HG03139 (cell line): Measurements from ENCODE around the gene DPP10.

Source experiments
- ATAC-seq: cut with Tn5 transposase; IDR thresholded peaks from one replicate; pipeline ENCODE4 v1.9.1; 2021; ENCODE audit not compliant: unreplicated experiment

The DPP10 gene

DNA sequence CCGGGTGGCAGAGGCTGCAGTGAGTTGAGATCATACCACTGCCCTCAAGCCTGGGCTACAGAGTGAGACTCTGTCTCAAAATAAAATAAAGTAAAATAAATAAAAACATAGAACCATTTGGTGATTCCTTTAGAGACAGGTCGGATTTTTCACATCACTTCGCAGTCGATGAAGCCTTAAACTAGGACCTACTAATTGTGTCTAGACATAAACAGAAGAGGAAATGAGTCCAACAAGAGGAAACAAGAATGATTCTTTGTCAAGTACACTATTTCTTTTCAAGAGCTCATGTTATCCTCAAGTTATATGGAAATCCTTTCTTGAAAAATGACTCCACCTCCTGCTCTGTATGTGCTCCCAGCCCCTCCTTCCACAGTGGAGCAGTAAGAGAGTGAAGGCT is 758.9 kb downstream of the DPP10 start:
- no peak for ATAC-seq

DNA sequence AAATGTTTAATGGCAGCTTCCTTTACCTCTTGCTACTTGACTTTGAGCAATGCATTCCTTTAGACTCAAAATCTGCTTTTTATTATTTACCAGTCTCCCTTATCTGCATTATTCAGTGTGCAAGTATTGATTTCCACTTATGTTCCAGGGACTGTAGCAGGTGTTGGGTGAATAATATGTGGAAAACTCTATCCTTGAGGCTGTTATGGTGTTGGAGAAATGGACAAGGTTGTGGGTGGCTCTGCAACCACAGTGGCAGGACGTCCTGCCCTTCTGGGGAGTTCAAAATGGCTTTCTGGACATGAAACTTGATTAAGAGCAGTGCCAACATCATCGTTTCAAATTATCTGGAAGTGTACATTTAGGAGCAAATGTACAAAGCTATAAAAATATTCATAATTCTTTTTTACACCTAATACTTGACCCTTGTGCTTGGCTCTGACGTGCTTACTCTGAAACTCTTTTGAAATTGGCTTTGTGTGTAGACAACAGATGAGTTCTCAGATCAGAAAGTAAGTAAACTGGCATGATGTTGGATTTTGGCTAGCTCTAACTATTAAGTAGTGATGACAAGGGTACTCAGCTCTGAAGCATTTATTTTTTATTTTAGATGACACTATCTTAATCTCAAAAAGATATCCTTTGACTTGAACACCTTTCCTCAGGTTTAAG is 766.2 kb downstream of the DPP10 start:
- ATAC-seq = no peak

DNA sequence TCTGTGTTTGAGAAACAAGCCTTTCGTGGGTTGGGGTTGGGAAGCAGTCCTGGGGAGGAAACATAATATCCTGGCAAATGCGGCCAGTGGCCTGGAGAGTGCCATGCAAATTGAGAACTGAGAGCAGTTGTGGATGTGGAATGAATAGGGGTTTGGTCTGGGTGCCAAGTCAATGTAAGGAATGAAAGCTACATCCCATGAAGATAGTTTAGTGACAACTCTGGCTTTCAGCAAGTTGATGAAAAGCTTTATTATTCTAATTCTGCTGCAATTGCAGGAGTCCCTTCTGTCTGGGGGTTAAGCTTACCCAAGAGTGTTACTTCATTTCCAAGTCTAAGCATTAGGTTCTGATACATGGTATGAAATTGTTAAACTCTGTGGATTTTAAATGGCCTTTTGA is 771.6 kb downstream of the DPP10 start:
- no peak for ATAC-seq

DNA sequence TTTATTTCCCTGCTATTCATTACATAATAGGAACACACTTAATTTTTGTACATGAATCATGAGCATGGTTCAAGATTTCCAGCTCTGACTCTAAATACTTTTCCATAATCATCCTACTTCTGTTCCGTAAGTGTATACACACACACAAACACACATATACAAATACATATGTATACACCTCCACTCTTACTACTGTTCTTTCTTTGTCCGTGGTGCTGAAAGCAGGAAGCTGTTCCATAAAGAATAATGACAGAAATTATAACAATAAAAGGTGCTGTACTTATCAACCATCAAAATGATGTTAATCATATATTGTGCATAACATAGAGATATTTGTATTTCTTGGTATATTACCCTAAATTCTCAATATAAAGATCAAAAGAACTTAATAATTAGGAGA is 776.9 kb downstream of the DPP10 start:
- no peak for ATAC-seq

DNA sequence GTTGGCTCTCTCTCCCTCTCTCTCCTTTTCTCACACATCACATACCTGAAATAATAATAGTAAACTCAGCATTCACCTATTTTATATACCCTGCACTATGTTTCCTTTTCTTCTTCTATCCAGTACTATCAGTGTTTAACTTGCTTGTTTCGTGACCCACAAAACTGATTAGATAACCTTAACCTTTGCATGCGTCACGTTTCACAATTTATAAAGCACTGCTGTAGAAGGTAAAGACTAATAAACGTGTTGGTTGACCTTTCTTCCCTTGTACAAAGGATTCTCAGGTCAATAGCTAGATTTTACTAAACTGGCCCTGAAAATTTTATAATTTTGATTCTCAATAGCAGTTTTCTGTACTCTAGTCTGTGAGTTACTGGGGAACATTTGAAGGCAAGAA is 791.7 kb downstream of the DPP10 start:
- ATAC-seq = no peak

DNA sequence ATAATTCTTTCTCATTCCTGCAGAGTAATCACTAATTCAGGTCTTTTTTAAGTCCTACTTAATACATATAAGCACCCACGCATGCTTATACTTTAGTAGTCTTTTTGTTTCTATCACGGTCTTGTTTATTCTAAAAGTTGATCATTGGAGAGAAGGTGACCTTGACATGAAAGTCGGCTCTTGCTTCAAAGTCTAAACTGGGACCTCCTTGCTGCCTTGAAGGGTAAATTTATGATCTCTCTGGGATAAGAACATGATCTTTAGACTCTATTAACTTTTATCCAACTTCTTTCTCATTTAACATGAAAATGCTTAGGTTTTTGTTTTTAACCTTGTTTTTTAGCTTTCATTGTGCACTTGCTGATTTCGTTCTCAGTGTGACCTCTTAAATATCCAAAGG is 792.3 kb downstream of the DPP10 start:
- no peak for ATAC-seq

DNA sequence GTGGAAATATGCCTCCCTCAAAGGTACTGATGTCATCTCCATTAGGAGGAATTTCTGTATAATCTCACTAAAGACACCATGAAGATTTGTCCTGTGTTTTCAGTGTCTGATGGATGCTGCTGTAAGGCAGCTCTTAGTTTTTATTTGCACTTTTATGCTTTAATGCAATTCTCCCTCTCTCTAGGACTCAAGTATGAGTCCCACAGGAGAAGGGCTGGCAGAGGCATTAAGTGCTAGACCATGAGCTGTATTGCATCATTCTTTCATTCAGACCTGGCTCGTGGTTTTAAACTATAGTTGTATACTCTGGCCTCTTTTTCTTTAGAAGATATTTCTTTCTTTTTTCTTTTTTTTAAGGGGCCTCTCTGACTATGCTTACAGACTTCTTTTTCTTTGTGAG is 805.6 kb downstream of the DPP10 start:
- ATAC-seq = no peak

DNA sequence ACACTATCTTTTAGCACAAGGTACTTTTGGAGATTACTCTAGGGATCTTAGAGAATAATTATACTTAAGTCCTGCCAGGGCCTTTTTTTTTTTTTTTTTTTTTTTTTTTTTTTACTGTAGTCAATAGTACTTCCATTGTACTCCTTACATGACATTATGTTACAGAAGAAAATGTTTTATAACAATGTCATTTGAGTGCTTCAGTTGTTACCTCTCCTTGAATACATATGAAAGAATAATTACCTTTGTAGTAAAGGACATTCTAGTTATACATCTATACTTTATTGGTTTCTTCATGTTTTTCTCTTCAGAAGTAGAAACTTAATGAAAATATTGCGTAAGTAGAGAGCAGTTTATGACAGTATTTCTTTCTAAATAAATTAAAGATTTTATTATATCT is 834.9 kb downstream of the DPP10 start:
- no peak for ATAC-seq

DNA sequence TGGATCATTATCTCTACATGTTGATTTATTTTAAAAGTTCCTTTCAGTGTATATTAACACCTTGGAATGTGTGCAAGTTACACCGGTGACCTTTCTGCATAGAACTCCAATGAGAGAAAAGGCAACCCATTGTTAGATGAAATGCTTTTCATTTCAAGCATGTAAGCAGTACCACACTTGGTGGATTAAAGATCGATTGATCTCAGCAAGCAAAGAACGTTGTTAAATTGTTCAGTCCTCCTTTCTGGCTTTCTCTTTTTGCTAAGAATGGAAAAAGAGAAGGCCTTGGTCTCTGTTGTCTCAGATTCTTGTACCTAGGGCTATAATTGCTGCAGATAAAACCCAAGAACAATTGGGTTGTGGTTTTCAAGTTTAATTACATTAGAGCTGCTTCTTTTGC is 843.0 kb downstream of the DPP10 start:
- no peak for ATAC-seq

DNA sequence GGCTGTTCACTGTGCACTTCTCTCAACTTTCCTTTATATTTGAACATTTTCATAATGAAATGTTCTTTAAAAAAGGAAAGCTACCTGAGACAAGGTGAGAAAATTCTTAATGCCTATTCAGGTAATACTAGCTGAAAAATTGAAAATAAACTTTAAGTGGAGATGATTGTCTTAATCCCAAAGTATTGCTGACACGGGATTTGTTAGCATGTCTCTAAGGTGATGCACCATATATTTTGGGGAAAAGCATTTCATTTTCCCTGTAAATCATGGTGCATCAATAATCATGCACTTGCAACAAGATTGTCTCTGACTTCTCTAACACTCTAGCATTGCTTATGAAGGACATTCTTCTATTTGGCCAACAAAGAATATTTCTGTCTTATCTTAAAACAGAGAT is 848.0 kb downstream of the DPP10 start:
- no peak for ATAC-seq

DNA sequence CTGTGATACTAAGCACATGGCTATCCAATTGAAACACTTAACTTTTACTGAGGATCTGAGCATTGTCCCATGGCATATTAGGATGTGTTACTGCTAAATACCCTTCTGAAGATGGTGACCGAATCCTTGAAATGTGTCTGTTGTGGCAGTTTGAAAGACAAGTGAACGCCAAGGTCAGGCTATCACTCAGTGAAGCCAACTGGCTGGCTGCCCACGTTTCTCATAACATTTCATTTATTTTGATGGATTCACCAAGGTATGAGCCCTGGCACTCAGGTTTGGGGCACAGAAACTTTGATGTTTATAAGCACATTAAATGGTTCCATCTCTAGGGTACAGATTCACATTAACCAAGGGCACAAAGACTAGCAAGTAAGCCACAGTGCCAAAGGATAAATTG is 850.3 kb downstream of the DPP10 start:
- ATAC-seq = no peak

DNA sequence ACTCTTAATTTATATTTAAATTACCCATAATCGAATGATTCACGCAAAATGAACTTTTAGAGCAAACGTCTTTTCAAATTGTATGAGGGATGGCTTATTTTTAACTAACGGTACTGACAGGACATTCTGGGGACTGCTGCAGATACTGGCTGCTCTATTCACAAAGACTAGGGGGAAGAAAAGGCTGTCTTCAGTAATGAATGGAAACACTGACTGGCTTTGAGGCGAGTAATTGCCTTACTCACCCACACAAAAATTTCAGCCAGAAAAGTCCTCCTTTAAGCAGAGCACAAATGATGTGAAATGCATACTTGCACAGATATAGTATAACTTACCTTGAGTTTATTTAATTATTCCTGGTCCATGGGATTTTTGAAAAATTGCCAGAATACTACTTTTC is 852.6 kb downstream of the DPP10 start:
- ATAC-seq = no peak

DNA sequence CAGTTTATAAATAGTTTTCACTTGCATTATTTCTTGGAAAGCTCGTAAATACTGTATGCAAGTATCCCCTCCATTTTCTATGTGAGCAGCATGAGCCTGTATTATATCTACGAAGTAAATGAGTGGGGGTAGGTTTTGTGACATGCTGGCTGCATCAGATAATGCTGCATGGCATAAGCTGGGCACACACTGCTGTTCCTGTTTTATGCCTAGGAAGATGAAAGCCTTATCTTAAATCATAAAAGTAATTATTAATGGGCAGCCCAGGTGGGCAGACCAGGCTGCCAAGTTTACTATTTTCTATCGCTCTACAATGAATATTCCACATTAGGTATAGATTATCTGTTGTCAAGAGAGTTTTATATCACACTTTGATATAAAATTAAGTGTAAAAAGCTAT is 854.6 kb downstream of the DPP10 start:
- ATAC-seq = no peak

DNA sequence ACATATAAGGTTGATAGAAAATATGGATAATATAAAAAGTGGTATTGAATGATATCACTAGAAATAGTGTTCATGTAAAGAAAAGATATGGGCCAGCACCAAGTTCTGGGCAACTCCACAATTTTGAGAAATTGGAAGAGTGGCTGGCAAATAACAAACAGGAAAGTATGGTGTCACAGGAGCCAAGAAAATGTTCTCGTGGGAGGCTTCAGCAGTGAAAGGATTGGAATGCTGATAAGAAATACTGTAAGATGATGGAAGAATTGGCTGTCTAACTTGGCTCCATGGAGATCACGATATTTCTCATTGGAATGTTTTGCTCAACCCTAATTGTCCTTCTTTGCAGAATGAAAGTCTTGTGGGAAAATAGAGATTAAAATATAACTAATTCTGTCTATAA is 856.8 kb downstream of the DPP10 start:
- ATAC-seq = no peak

DNA sequence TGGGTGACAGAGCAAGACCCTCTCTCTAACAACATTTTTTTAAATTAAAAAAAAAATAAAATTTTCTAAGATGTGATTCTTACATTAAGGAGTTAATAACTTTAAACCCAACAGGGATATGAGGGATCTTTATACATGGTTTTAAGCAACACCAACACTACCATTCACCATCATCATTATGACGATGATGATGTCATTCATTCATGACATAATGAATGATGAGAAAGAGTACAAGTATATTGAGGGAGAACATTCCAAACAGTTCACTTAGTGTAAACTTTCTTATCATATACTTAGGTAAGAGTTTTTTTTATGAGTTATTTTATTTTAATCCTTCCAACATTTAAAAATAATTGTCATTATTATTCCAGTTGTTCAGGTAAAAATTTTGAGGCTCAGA is 863.3 kb downstream of the DPP10 start:
- ATAC-seq = no peak

DNA sequence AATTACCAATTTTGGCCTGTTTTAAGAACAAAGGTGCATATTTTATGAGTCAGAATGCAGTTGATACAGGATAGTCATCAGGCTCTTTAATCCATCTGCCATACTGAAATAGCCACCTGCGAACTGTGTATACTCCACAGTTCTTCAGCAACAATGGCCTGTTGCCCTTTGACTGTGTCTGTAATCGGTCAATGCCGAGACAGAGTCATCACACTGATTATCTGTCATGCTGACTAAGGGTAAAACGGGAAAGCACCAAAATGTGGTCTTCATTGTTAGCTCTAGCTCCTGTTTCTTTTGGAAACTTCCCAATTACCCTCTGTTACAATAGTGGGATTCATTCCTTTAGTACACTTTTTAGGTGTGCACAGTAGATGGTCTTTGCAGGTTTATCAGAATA is 871.7 kb downstream of the DPP10 start:
- ATAC-seq = no peak

DNA sequence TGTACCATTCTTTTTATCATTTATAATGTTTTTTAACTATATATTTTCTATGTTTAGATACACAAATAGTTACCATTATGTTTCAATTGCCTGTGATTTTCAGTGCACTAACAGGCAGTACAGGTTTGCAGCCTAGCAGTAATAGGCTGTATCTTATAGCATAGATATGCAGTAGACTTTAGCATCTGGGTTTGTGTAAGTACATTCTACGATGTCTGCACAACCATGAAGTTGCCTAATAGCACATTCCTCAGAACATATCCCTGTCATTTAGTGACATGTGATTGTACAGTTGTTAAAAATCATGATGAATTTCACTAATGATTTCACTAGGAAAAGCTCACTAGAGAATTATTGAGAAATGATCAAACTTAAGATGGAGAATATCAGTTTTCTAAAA is 884.6 kb downstream of the DPP10 start:
- no peak for ATAC-seq

DNA sequence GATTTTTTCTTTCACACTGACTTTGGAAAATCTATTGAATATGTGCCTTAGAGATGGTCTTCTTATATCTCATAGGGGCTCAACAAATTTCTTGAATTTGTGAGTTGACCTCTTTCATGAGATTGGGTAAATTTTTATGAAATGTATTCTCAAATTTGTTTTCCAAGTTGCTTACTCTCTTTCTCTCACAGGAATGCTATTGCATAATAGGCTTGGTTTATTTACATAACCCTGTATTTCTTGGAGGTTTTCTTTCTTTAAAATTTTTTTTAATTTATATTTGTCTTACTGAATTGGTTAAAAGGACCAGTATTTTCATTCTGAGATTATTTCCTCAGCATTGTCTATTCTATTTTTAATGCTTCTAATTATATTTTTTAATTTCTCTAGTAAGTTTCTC is 917.1 kb downstream of the DPP10 start:
- ATAC-seq = no peak

DNA sequence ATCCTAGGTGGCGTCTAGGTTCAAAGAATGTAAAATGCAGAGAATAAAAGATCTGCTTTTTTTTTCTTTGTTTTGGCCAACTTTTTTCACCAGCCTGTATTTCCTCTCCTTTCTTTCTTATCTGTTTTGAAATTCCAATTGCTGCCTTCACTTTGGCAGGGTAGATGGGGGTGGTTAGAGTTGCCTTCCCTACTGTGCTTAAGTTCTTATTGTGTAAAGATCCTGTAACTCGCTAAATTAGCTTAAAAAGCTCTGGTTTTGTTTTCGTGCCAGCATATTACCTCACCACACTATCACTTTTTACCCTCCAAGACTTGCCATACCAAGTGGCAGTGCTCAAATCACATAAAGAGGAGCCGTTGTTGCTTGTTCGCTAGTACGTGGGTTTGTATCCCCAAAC is 921.7 kb downstream of the DPP10 start:
- ATAC-seq = no peak

DNA sequence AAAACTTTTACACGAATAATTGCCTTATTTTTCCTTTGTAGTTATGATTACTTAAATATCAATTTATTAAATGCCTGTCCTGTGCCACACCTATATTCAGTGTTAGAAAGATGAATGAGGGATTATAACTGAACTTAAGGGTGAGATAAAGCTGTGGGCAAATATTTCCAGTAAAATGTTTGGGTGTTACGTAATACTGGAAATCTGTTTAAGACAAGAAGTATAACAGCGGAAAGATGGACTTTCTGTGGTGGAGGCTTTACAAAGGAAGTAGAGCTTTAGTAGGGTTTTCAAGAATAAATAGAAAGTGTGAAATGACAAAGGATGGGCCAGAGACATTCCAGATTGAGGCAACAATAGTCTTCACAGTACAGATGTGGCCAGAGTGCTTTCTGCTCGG is 927.0 kb downstream of the DPP10 start:
- no peak for ATAC-seq

DNA sequence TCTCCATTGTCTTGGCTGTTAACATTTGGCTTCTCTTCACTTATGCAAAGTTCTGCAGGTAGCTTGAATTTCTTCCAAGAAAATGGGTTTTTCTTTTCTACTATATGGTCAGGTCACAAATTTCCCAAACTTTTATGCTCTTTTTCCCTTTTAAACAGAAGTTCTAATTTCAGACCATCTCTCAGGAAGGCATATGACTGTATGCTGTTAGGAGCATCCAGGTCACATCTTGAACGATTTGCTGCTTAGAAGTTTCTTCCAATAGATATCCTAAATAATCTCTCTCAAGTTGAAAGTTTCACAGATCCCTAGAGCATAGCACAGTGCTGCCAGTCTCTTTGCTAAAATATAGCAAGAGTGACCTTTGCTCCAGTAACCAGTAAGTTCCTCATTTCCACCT is 932.5 kb downstream of the DPP10 start:
- no peak for ATAC-seq

DNA sequence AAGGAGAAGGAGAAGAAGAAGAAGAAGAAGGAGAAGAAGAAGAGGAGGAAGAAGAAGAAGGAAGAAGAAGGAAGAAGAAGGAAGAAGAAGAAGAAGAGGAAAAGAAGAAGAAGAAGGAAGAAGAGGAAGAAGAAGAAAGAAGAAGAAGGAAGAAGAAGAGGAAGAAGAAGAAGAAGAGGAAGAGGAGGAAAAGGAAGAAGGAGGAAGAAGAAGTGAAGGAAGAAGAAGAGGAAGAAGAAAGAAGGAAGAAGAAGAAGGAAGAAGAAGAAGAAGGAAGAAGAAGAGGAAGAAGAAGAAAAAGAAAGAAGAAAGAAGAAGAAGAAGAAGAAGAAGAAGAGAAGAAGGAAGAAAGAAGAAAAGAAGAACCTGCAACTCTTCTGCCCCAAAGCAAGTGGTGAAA is 942.0 kb downstream of the DPP10 start:
- no peak for ATAC-seq

DNA sequence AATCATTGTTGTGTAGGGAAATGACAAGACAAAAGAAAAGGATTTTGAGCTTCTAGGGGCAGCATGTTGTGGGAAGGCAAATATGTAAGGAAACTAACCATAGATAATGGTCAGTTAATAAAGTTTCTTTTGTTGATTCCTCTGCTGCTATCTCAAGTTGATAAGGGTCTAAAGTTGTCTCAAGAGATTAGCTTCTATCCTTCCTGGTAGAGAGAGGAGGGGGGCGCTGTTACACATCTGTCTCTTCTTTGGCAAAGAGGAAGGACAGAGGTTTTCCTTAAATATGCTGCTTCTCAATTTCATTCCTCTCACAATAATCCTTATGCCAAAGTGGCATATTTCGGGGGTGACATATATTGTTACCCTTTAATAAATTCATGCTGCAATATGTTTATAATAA is 944.0 kb downstream of the DPP10 start:
- no peak for ATAC-seq

DNA sequence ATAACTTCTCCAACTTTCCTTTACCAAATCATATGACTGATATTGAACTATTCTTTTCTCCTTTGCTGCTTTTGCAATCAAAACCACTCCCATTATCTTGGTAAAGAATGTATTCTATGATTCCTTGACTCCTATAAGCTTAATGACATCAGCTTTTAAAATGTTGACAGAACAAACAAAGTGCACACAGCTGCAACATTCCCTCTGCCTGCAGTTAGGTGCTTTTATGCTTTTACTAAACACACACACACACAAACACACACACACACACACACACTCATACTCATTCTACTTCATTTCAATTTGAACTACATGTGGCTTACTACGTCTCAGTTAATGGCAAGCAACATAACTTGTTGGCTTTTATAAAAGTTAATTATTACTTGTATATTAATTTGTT is 946.6 kb downstream of the DPP10 start:
- no peak for ATAC-seq
